Measurements from ENCODE around the gene BBS2. TPM values are rescaled to one million over a fixed set of nuclear protein-coding genes. Genes with fewer than 3 reads are reported as not detected.
A peak's percentile ranks its signal among the peaks of the same experiment; 100 is the strongest.

The BBS2 gene
- total and polyA plus RNA-seq, 2 of the 13 experiments (the other 11 are each of a cell fraction or from before 2014, with no cell fraction given): 59.7 to 68.3 TPM

DNA sequence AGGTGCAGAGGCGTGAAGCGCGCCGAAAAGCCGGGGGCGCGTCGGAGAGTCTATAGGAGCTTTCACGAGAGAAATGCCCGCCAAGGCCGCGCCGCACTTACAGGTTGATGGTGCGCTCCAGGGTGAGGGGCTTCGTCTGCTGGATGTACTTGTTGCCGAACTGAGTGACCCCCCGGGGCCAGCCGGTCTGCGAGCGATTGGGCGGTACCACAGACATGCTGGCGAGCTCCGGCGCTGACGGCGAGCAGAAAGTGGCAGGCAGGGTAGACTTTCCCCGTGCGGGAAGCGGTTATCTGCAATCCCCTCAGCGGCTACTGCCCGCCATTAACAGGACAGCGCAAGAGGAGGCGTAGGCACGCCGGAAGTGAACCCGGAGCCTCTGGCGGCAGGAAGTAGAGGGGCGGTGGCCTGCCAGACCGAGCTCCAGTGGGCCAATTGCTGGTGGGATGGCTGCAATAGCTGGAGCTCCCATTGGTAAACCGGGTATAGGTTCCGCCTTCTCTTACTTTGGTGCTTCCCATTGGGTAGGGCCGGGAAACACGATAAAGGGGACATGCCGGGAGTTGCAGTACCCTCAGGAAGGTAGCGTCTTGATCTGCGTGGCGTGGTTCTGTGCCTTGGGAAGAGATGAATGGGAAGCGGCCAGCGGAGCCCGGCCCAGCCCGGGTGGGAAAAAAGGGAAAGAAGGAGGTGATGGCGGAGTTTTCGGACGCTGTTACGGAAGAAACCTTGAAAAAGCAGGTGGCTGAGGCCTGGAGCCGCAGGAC lies 68.7 kb downstream of the BBS2 start, which contains the start of the genes NUDT21 and OGFOD1 (continued):
- TF ChIP-seq ZNF350 (CRISPR knock-in tag; IDR thresholded peaks at IDR 0.05; ENCODE audit: borderline replicate concordance, low read depth) (peak; percentile 66), HNF4G (IDR thresholded peaks at IDR 0.05; ENCODE audit: borderline replicate concordance, low read depth, low read length) (no peak), HNF4G (CRISPR knock-in tag; IDR thresholded peaks at IDR 0.05; ENCODE audit: borderline replicate concordance, low read depth) (no peak), ZNF12 (CRISPR knock-in tag; IDR thresholded peaks at IDR 0.05) (no peak), TCF7L2 (IDR thresholded peaks at IDR 0.05; ENCODE audit: low read depth, low read length) (no peak), SMYD3 (CRISPR knock-in tag; IDR thresholded peaks at IDR 0.05) (no peak), ZNF772 (CRISPR knock-in tag; IDR thresholded peaks at IDR 0.05) (peak; percentile 78; the same call in 1 of the 2 replicates), ZNF264 (CRISPR knock-in tag; IDR thresholded peaks at IDR 0.05) (peak; percentile 61; the same call in 1 of the 2 replicates), CCDC6 (CRISPR knock-in tag; IDR thresholded peaks at IDR 0.05) (peak; percentile 30; the same call in 1 of the 2 replicates), SRY (CRISPR knock-in tag; IDR thresholded peaks at IDR 0.05) (no peak), ASH2L (IDR thresholded peaks at IDR 0.05; ENCODE audit: insufficient read length, low read depth, low read length) (peak; percentile 98), ZNF225 (CRISPR knock-in tag; IDR thresholded peaks at IDR 0.05) (no peak), FOSL2 (CRISPR knock-in tag; IDR thresholded peaks at IDR 0.05) (0 out of 2 replicates have a peak, but pooled peaks have one; percentile 4), ISX (CRISPR knock-in tag; conservative IDR thresholded peaks at IDR 0.05) (peak; percentile 88; the same call in 1 of the 2 replicates), NFKB2 (CRISPR knock-in tag; IDR thresholded peaks at IDR 0.05; ENCODE audit: borderline replicate concordance) (peak; percentile 90; the same call in 1 of the 2 replicates), GPN1 (CRISPR knock-in tag; IDR thresholded peaks at IDR 0.05; ENCODE audit: borderline replicate concordance) (no peak; the same call in 1 of the 2 replicates)
- TF ChIP-seq, protein P1, sequence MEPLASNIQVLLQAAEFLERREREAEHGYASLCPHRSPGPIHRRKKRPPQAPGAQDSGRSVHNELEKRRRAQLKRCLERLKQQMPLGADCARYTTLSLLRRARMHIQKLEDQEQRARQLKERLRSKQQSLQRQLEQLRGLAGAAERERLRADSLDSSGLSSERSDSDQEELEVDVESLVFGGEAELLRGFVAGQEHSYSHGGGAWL (CRISPR knock-in tag; IDR thresholded peaks at IDR 0.05): peak; percentile 79
- TF ChIP-seq, protein P2, sequence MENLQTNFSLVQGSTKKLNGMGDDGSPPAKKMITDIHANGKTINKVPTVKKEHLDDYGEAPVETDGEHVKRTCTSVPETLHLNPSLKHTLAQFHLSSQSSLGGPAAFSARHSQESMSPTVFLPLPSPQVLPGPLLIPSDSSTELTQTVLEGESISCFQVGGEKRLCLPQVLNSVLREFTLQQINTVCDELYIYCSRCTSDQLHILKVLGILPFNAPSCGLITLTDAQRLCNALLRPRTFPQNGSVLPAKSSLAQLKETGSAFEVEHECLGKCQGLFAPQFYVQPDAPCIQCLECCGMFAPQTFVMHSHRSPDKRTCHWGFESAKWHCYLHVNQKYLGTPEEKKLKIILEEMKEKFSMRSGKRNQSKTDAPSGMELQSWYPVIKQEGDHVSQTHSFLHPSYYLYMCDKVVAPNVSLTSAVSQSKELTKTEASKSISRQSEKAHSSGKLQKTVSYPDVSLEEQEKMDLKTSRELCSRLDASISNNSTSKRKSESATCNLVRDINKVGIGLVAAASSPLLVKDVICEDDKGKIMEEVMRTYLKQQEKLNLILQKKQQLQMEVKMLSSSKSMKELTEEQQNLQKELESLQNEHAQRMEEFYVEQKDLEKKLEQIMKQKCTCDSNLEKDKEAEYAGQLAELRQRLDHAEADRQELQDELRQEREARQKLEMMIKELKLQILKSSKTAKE (CRISPR knock-in tag; IDR thresholded peaks at IDR 0.05; ENCODE audit: borderline replicate concordance): no peak
- TF ChIP-seq, protein P3, sequence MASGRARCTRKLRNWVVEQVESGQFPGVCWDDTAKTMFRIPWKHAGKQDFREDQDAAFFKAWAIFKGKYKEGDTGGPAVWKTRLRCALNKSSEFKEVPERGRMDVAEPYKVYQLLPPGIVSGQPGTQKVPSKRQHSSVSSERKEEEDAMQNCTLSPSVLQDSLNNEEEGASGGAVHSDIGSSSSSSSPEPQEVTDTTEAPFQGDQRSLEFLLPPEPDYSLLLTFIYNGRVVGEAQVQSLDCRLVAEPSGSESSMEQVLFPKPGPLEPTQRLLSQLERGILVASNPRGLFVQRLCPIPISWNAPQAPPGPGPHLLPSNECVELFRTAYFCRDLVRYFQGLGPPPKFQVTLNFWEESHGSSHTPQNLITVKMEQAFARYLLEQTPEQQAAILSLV (CRISPR knock-in tag; IDR thresholded peaks at IDR 0.05; ENCODE audit: borderline replicate concordance): 0 out of 2 replicates have a peak, but pooled peaks have one; percentile 72
- TF ChIP-seq, protein P4, sequence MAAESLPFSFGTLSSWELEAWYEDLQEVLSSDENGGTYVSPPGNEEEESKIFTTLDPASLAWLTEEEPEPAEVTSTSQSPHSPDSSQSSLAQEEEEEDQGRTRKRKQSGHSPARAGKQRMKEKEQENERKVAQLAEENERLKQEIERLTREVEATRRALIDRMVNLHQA (CRISPR knock-in tag; IDR thresholded peaks at IDR 0.05): no peak
- TF ChIP-seq, protein P5, sequence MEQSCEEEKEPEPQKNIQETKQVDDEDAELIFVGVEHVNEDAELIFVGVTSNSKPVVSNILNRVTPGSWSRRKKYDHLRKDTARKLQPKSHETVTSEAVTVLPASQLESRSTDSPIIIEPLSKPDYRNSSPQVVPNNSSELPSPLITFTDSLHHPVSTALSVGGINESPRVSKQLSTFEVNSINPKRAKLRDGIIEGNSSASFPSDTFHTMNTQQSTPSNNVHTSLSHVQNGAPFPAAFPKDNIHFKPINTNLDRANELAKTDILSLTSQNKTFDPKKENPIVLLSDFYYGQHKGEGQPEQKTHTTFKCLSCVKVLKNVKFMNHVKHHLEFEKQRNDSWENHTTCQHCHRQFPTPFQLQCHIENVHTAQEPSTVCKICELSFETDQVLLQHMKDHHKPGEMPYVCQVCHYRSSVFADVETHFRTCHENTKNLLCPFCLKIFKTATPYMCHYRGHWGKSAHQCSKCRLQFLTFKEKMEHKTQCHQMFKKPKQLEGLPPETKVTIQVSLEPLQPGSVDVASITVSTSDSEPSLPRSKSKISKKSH (CRISPR knock-in tag; IDR thresholded peaks at IDR 0.05; ENCODE audit: borderline replicate concordance): no peak

Measured in HepG2 (cell line).